ENCODE measurements around the gene VGLL1.

- no peak for TF ChIP-seq CTCF (IDR thresholded peaks at IDR 0.05; ENCODE audit: insufficient read depth, low read length)
- no peak for TF ChIP-seq POLR2AphosphoS5 (IDR thresholded peaks at IDR 0.05; ENCODE audit: low read depth)
- no peak for TF ChIP-seq GABPA (IDR thresholded peaks at IDR 0.05; ENCODE audit: low read depth)
- TF ChIP-seq SPI1 (IDR thresholded peaks at IDR 0.05; ENCODE audit: borderline replicate concordance, low read depth), result no peak
- TF ChIP-seq, protein P1, sequence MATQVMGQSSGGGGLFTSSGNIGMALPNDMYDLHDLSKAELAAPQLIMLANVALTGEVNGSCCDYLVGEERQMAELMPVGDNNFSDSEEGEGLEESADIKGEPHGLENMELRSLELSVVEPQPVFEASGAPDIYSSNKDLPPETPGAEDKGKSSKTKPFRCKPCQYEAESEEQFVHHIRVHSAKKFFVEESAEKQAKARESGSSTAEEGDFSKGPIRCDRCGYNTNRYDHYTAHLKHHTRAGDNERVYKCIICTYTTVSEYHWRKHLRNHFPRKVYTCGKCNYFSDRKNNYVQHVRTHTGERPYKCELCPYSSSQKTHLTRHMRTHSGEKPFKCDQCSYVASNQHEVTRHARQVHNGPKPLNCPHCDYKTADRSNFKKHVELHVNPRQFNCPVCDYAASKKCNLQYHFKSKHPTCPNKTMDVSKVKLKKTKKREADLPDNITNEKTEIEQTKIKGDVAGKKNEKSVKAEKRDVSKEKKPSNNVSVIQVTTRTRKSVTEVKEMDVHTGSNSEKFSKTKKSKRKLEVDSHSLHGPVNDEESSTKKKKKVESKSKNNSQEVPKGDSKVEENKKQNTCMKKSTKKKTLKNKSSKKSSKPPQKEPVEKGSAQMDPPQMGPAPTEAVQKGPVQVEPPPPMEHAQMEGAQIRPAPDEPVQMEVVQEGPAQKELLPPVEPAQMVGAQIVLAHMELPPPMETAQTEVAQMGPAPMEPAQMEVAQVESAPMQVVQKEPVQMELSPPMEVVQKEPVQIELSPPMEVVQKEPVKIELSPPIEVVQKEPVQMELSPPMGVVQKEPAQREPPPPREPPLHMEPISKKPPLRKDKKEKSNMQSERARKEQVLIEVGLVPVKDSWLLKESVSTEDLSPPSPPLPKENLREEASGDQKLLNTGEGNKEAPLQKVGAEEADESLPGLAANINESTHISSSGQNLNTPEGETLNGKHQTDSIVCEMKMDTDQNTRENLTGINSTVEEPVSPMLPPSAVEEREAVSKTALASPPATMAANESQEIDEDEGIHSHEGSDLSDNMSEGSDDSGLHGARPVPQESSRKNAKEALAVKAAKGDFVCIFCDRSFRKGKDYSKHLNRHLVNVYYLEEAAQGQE (IDR thresholded peaks at IDR 0.05; ENCODE audit: insufficient replicate concordance, low read depth), result no peak
Measured at GRCh38 chrX:136538811-136539210, 6.8 kb downstream of the VGLL1 start.
